ENCODE data around the gene AKAP12. TPM values are rescaled to one million over a fixed set of nuclear protein-coding genes. Genes with fewer than 3 reads are reported as not detected.
A peak's percentile ranks its signal among the peaks of the same experiment; 100 is the strongest.

Gene AKAP12
- total and polyA plus RNA-seq, 2 donors (not counting 1 experiment from before 2014, with no cell fraction given): 0.04 to 0.22 TPM

- Histone ChIP-seq H3K9me3 (ENCODE audit: control extremely low read depth in 1 of 3, control insufficient read depth in 2 of 3, insufficient read depth in 1 of 3, low read length in 2 of 3) (no peaks in the 10 kb centered on the region), H3K79me2 (ENCODE audit: control insufficient read depth, insufficient read depth, low read length) (peaks cover 58% of the 10 kb centered on the region), H3K4me1 (ENCODE audit: control insufficient read depth in 2 of 2, insufficient read depth in 2 of 2, low read length in 2 of 2) (peaks cover 44 to 47% of the 10 kb centered on the region in 2 donors), H2AFZ (ENCODE audit: insufficient read depth, low read depth, low read length, poor library complexity, severe bottlenecking) (peak within 1 kb of the TSS; percentile 91), H3K9ac (ENCODE audit: low read length) (peak within 1 kb of the TSS; percentile 94), H4K20me1 (ENCODE audit: control insufficient read depth, insufficient read depth, low read length, poor library complexity, severe bottlenecking) (peaks cover 46% of the 10 kb centered on the region), H3K36me3 (replicated peaks in 1 of 2; ENCODE audit: control extremely low read depth in 1 of 2, control insufficient read depth in 1 of 2, extremely low read depth in 1 of 2, insufficient read depth in 2 of 2, low read length in 1 of 2) (no peaks in the 10 kb centered on the region), H3K27ac (ENCODE audit: low read length in 2 of 2) (peak within 1 kb of the TSS; percentile 77 to 97), H3K27me3 (replicated peaks in 1 of 4; ENCODE audit: control extremely low read depth in 1 of 4, control insufficient read depth in 3 of 4, insufficient read depth in 4 of 4, low read length in 3 of 4) (no peaks in the 10 kb centered on the region), H3K4me3 (ENCODE audit: control extremely low read depth in 1 of 5, extremely low read depth in 1 of 5, insufficient read depth in 1 of 5, low read depth in 2 of 5, low read length in 4 of 5) (peak within 1 kb of the TSS; percentile 67 to 86 (median 84)), H3K4me2 (replicated peaks; ENCODE audit: low read depth, low read length, poor library complexity, severe bottlenecking) (peak within 1 kb of the TSS; percentile 90)
- intact Hi-C loops (cut with micrococcal nuclease): loop anchor here (1.0 to 10.0 kb wide), 4 partner anchors 15 to 1824 kb away; partner anchors contain the start of genes GINM1 and MTRF1L
- H3K4me1 Mint-ChIP-seq: peaks cover 55% of the 10 kb centered on the region
- WGBS (ENCODE audit: insufficient coverage): under 1% methylated on average over 34 of the region's 57 CpGs
- H3K4me3 Mint-ChIP-seq: peak within 1 kb of the TSS; percentile 99
- ChIA-PET CTCF (no interaction called here), POLR2A (interaction anchor here (2.1 kb wide), 1 partner anchor 60 kb away, joined by 16 read pairs; the partner anchor contains the start of gene RMND1)
- TF ChIP-seq EZH2 (IDR thresholded peaks at IDR 0.05; ENCODE audit: borderline replicate concordance, insufficient read depth, low read depth, low read length, poor library complexity, severe bottlenecking): no peak
- TF ChIP-seq, protein P1, sequence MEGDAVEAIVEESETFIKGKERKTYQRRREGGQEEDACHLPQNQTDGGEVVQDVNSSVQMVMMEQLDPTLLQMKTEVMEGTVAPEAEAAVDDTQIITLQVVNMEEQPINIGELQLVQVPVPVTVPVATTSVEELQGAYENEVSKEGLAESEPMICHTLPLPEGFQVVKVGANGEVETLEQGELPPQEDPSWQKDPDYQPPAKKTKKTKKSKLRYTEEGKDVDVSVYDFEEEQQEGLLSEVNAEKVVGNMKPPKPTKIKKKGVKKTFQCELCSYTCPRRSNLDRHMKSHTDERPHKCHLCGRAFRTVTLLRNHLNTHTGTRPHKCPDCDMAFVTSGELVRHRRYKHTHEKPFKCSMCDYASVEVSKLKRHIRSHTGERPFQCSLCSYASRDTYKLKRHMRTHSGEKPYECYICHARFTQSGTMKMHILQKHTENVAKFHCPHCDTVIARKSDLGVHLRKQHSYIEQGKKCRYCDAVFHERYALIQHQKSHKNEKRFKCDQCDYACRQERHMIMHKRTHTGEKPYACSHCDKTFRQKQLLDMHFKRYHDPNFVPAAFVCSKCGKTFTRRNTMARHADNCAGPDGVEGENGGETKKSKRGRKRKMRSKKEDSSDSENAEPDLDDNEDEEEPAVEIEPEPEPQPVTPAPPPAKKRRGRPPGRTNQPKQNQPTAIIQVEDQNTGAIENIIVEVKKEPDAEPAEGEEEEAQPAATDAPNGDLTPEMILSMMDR (IDR thresholded peaks at IDR 0.05): no peak
- no peaks in the 10 kb centered on the region for H3K27me3 Mint-ChIP-seq
- no peaks in the 10 kb centered on the region for H3K9me3 Mint-ChIP-seq (ENCODE audit: insufficient read depth)
- DNase-seq (peak; percentile 82), ATAC-seq (ENCODE audit: low read depth) (peak; percentile 2)
- peak within 1 kb of the TSS; percentile 98 for H3K27ac Mint-ChIP-seq
Observed at GRCh38 chr6:151391471-151392413, 152.0 kb downstream of the AKAP12 start, which contains the start of gene ZBTB2. Gene ZBTB2, minus strand, starts transcription at chr6:151391559. Its CDS starts 17,922 bp downstream, at chr6:151373637.

All from B cell (primary cell).